Raji (cell line): ENCODE results near the gene NR1H2.

Experiments used
- POLR2A ChIP-seq: IDR thresholded peaks from 2 replicates; pipeline ENCODE4 v1.6.1; 2011; ENCODE audit warnings: low read depth, low read length, control low read depth; ENCODE audit not compliant: insufficient read depth

Gene NR1H2

DNA sequence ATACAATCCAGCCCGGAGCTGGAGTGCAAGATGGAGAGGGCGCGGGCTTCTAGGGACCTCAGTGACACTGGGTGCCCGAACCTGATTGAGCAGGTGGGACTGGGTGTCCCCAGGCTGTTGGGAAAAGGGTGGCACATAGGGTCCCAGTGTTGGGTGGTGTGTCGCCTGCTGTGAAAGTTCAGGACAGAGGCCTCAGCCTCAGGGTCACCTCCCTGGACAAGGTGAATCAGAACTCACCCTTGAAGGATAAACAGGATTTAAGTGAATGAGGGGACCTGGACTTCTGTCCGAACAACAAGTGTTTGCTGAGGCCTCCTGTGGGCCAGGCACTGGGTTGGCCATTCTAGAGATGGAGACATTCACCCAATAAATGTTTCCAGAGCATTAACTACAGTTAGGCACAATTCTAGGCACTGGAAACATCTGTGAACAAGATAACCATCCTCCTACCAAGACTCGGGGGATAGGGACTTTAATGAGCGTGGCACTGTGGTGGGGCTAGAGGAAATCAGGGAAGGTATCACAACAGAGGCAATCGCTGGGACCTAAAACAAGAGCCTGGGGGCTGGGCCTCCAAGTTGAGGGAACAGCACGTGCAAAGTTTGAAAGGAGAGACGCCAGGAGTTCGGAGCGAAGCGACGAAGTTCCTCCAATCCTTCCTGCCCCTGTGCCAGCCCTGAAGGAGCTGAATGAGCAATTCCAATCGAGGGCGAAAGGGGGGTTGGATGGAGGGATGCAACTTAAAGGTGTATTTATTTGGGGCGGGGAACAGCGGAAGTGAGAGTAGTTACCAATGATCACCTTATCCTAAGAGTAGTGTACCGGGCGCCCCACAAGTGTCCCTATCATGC is 7.0 kb downstream of the NR1H2 start:
- TF ChIP-seq POLR2A: no peak

DNA sequence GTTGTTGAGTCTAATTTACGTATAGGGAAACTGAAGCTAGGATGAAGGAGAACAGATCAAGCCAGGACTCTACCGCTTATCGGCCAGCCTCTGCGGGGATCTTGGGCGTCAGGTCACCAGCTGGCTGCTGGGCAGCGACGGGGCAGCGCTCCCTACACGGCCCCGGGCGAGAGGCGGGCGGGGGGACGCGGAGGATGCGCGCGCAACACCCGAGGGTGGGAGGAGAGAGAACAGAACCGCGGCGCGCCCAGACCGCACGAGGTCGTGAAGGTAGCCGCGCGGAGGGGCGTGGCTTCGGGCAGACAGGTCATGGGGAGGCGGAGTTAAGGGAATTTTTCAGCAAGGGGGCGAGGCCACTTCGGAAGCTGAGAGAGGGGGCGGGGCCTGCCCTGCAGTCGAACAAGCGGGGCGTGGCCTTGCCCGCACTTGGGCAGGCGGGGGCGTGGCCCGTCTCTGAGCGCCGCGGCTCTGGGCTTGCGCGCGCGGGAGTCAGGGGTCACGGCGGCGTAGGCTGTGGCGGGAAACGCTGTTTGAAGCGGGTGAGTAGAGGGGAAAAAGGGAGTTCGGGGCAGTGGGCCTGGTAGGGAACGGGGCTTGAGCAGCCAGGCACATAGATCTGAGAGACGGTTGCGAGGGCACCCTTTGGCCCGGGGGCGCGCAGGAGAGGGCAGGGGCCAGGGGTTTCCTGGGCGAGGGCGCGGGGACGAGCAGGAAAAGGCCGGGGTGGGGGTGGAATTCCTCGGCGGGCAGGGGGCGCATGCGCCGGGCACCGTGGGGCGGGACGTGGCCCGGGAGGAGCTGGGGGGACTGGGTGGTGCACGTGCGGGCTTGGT is 7.8 kb downstream of the NR1H2 start, which contains the start of gene POLD1:
POLD1 (plus strand) TSS at position 496 of the 833 bp plus-strand sequence. CDS start 14,505 bp downstream, outside the sequence.
- peak; percentile 80 for TF ChIP-seq POLR2A

DNA sequence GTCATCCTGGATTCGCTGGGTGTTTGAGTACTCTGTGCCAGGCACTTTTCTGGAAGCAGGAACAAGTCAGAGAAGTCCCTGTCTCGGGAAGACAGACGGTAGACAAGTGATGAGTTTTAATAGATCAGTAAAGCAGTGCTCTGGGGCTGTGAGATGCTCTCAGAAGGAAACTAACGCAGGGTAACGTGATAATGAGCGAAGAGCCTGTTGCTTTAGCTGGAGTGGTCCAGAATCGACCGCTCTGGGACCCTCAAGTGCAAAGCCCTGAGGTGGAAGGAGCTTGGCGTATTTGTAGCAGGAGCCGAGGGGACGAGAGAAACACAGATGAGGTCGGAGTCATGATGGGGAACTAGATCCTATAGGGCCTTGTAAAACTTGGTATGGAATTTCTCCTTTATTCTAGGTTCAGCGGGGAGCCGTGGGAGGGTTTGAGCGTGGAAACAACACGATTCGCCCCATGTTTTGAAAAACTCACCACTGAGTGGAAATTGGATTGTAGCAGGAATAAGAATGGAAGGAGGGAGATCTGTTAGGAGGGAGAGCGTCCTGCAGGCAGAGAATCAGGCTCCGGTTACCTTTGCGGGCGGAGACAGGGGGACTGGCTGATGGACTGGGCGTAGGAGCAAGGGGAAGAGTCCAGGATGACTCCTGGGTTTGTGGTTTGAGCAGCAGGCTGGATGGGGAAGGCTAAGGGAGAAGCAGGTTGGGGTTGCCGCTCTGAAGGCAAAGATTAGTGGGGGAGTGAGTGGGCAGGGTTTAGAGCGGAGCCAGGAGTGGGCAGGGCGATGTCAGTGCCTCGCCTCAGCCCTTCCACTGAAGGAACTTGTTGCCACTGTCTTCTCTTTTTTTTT is 8.7 kb downstream of the NR1H2 start:
- TF ChIP-seq POLR2A: no peak; the same call in 1 of the 2 replicates

DNA sequence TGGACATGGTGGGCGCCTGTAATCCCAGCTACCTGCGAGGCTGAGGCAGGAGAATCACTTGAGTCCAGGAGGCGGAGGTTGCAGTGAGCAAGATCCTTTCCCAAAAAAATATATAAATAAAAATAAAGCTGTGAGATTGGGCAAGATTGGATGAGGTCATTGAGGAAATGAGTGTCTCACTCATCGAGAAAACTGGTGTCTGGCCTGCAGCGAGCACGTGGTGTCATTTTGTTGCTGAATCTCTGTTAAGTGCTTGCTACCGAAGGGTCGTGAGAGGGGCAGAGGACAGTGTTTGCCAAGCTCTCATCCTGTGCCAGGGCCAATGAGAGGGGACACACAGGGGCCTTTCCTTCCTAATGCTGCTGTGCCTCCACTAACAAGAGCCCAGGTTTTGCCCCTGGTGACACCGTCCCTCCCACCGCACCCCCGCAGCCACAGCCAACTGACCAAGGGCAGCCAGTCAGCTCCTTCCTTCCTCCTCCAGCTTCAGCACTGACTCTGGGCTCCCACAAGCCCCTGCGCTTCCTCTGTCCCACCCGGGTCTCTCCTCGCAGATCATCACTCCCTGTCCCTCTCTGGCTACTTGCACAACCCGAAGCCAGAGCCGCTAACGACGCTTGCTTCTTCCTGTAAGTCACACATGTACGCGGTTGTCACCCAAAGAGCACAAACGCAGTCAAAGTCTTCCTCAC is 11.1 kb downstream of the NR1H2 start:
- no peak for TF ChIP-seq POLR2A

DNA sequence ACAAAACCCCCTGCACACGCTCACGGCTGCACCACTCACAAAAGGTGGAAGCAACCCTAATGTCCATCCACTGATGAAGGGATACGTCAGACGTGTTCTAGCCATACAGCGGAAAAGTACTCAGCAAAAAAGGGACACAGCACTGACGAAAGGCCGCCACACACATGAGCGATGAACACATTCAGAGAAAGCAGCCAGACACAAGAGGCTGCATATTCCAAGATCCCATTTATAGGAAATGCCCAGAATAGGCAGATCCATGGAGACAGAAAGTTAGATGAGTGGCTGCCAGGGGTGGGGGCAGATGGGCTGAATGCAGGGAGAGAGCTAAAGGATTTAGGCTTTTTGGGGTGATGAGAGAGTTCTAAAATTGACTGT is 11.6 kb downstream of the NR1H2 start:
- TF ChIP-seq POLR2A: no peak

DNA sequence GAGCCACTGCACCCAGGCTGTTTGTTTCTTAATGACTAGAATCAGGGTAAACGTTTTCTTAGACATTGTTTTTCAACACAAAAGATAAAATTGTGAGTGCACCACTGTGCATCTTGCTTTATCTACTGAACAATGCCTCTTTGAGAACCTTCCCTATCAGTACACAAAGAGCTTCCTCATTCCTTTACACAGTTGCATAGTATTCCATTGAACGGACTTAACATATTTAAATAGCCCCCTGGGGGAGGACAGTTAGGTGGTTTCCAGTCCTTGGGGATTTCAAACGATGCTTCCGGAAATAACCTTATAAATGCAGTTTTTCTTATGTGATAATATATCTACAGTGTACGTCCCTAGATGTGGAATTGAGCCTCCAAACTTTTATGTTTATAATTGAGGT is 16.5 kb downstream of the NR1H2 start:
- TF ChIP-seq POLR2A: no peak

DNA sequence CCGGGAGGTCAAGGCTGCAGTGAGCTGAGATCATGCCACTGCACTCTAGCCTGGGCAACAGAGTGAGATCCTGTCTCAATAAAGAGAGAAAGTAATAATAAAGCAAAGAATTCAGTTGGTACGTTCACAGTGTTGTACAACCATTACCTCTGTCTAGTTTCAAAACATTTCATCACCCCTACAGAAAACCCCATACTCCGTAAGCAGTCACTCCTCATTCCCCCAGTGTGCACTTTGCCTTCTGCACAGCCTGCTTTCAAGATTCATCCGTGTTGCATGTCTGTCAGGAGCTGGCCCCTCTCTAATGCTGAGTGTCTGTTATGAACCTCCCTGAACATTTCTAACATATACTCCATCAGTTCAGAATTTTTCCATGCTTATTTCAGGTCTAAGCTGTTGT is 17.3 kb downstream of the NR1H2 start:
- no peak for TF ChIP-seq POLR2A

DNA sequence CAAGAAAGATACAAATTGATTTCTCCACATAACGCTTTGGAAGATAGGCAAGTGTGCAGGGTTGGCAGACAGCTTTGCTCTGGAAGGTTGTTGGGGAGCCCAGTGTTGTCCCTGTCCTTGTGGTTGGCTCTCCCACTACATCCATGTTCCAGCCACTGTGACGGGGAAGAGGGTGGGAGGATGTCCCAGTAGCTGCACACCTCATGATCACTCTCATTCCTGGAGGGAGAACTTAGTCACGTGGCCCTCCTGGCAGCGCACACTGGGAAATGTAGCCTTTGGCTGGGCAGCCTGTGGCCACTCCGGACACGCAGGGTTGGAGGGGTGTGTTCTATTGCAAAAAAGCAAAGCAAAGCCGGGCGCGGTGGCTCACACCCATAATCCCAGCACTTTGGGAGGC is 17.8 kb downstream of the NR1H2 start:
- TF ChIP-seq POLR2A: no peak

DNA sequence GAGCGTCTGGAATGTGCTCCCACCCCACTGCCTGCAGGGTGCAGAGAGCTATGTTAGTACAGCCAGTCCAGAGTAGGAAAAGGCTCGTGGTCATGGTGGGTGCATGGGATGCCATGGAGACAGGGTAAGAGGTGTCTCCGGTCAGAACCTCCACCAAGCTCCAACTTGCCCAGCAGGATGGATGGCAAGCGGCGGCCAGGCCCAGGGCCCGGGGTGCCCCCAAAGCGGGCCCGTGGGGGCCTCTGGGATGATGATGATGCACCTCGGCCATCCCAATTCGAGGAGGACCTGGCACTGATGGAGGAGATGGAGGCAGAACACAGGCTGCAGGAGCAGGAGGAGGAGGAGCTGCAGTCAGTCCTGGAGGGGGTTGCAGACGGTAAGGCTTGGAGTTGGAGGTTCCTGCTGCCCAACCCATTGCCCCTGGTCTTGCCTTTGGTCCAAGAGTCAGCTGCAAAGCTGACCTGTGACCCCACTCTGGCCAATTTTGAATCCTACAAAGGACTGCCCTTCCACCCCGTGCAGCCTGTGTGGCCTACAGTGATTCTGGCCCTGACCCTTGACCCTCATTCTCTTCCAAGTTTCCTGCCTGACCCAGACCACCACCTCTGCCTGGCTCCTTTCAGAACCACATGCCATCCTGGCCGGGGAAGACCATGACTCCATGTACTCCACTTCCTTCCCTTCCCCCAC is 22.6 kb downstream of the NR1H2 start:
- no peak for TF ChIP-seq POLR2A

DNA sequence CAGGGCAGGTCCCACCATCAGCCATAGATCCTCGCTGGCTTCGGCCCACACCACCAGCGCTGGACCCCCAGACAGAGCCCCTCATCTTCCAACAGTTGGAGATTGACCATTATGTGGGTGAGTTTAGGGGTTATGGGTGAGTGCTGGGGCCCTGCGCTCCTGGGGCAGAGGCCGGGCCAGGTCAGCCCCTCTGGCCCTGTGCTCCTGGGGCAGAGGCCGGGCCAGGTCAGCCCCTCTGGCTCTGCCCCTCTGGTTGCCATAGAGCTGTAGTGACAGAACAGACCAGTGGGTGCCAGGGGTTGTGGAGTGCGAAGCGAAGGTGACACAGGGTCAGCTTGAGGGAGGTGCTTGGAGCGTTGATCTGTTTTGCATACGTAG is 23.1 kb downstream of the NR1H2 start:
- TF ChIP-seq POLR2A: no peak

DNA sequence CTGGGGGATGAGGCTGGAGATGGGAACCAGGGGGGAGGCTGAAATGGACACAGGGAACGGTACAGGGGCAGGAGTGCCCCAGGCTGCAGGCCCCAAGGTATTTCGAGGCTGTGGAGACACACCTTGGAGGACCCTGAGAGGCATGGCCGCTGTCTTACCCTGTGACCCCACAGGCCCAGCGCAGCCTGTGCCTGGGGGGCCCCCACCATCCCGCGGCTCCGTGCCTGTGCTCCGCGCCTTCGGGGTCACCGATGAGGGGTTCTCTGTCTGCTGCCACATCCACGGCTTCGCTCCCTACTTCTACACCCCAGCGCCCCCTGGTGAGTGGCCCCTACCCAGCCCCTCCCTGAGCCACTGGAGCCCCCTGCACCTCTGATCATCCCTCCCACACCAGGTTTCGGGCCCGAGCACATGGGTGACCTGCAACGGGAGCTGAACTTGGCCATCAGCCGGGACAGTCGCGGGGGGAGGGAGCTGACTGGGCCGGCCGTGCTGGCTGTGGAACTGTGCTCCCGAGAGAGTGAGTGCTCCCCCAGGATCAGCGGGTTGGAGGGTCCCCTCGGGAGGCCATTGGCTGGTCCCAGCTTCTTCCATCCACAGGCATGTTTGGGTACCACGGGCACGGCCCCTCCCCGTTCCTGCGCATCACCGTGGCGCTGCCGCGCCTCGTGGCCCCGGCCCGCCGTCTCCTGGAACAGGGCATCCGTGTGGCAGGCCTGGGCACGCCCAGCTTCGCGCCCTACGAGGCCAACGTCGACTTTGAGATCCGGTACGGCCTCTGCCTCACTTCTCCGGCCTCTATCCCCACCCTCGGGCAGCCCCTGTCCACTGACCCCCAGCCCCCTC is 25.6 kb downstream of the NR1H2 start:
- no peak for TF ChIP-seq POLR2A

DNA sequence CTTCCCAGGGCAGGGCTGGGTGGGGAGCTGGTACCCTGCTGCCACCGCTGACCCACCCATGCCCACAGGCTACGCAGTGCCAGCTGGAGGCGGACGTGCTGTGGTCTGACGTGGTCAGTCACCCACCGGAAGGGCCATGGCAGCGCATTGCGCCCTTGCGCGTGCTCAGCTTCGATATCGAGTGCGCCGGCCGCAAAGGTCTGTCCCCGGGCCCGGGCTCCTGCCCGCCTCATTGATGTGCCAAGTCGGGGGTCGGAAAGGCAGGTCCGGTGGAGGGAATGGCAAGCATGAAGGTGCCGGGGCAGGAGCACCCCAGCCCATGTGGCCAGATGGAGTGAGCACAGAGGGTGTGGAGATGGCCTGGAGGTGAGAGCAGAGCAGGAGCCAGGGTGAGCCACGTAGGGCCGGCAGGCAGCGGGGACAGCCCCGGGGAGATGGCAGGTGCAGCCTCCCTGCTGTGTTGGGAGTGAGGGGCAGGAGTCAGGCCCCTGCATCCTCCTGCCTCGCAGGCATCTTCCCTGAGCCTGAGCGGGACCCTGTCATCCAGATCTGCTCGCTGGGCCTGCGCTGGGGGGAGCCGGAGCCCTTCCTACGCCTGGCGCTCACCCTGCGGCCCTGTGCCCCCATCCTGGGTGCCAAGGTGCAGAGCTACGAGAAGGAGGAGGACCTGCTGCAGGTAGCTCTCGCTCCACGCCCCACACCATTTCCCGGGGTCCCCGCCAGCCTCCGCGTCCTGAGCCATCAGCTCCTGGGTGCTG is 26.5 kb downstream of the NR1H2 start:
- TF ChIP-seq POLR2A: no peak
